Spleen (tissue), 11 donors: ENCODE results near the gene PXDN. TPM values are rescaled to one million over a fixed set of nuclear protein-coding genes. Genes with fewer than 3 reads are reported as not detected.

Source experiments
- DNase-seq: peaks from one replicate; pipeline ENCODE4 v3.0.0-alpha.2; 2020
- H3K27ac ChIP-seq, 8 donors: fragments of 200-600 bp; sonication (generic) in 7 of 8; 1 replicate in 4 of 8; 2 replicates in 4 of 8; pipeline versions ENCODE4 v1.5.0 to v1.8.0; 2016 to 2021; ENCODE audit warnings: inconsistent platforms in 4 of 8, mild to moderate bottlenecking in 4 of 8, moderate library complexity in 1 of 8
- H3K27me3 ChIP-seq, 7 donors: fragments of 200-600 bp; sonication (generic) in 6 of 7; replicated peaks in 1 of 7; 1 replicate in 4 of 7; 2 replicates in 3 of 7; pipeline versions ENCODE4 v1.5.0 to v1.8.0; 2016 to 2021; ENCODE audit warnings: inconsistent platforms in 3 of 7, mild to moderate bottlenecking in 1 of 7
- H3K36me3 ChIP-seq, 6 donors: fragments of 200-600 bp; sonication (generic) in 5 of 6; 1 replicate in 4 of 6; 2 replicates in 2 of 6; pipeline versions ENCODE4 v1.5.0 to v1.8.0; 2016 to 2021; ENCODE audit warnings: inconsistent platforms in 2 of 6
- H3K4me1 ChIP-seq, 6 donors: fragments of 200-600 bp; sonication (generic) in 5 of 6; 1 replicate in 3 of 6; 2 replicates in 3 of 6; pipeline versions ENCODE4 v1.5.0 to v1.8.0; 2016 to 2021; ENCODE audit warnings: inconsistent platforms in 3 of 6
- H3K4me3 ChIP-seq, 8 donors: fragments of 200-600 bp; sonication (generic) in 7 of 8; 1 replicate in 4 of 8; 2 replicates in 4 of 8; pipeline versions ENCODE4 v1.5.0 to v1.8.0; 2016 to 2021; ENCODE audit warnings: inconsistent platforms in 4 of 8, mild to moderate bottlenecking in 4 of 8, moderate library complexity in 2 of 8
- H3K9me3 ChIP-seq, 8 donors: fragments of 200-600 bp; sonication (generic) in 7 of 8; 1 replicate in 4 of 8; 2 replicates in 4 of 8; pipeline versions ENCODE4 v1.5.0 to v1.8.0; 2016 to 2021; ENCODE audit warnings: inconsistent platforms in 4 of 8
- POLR2A ChIP-seq, 3 donors: fragments of 450-650 bp; IDR thresholded peaks; one replicate each; pipeline ENCODE4 v1.5.1; 2017; ENCODE audit warnings: antibody characterized with exemption in 3 of 3, mild to moderate bottlenecking in 1 of 3
- POLR2AphosphoS5 ChIP-seq, 3 donors: sonication (generic); formaldehyde crosslinking; IDR thresholded peaks; one replicate each; pipeline ENCODE4 v1.5.1; 2017; ENCODE audit warnings: antibody characterized with exemption in 3 of 3
- WGBS, 5 donors: extraction: QIAGEN DNeasy Blood & Tissue Kit in 3 of 5; methylation state at CpG; one replicate each; pipeline versions ENCODE4 v1.1.5 to v1.1.7; 2013 to 2018; 5-methylcytosine and 5-hydroxymethylcytosine counted together
- intact Hi-C: fragments of 100-400 bp; cut with DNase I; formaldehyde crosslinking; loops from one replicate; pipeline ENCODE4 v1.15.0; 2023; ENCODE audit warnings: low total_unique reads
- polyA plus RNA-seq, 3 donors: library from polyadenylated mRNA; stranded (reverse); fragments of 200-250 nt; gene quantifications; one replicate each; pipeline ENCODE4 v1.2.1, GENCODE V29; 2013
- total RNA-seq, 7 donors: library from RNA; depleted of rRNA in 3 of 7; stranded (reverse); fragments of >200 nt in 3 of 7; fragmentation: NEBNext Ultra II Directional in 4 of 7; extraction: Animal tissue kit (Norgen Biotek cat#: 25700) in 4 of 7; gene quantifications; one replicate each; pipeline versions ENCODE4 v1.1.0 to v1.2.1, GENCODE V29; 2016 to 2021
- TF ChIP-seq, protein P1 (sequence below), 11 experiments: fragments of 200-600 bp in 7 of 11; fragments of 450-650 bp in 4 of 11; sonication (generic) in 4 of 11; IDR thresholded peaks in 8 of 11; conservative IDR thresholded peaks in 3 of 11; 1 replicate in 7 of 11; 2 replicates in 4 of 11; pipeline versions ENCODE4 v1.4.0 to v1.8.0; 2016 to 2021; ENCODE audit warnings: antibody characterized with exemption in 11 of 11, inconsistent platforms in 4 of 11, mild to moderate bottlenecking in 1 of 11
- donor health status: healthy with polysubstance abuse.
- donor health status: DM: no; HTN: no; CAD: no; lungs with moderate emphysema.
- donor health status: DM: no; HTN: no; CAD: no.
- donor health status: Bipolar disorder and iron deficiency.
- donor health status: healthy.
- donor health status: DM: no; HTN: no; CAD: no.
- donor health status: DM: yes; HTN: yes; CAD: no.

The PXDN gene
- total and polyA plus RNA-seq, 10 donors, result 1.9 to 49.3 (median 30.8) TPM

GRCh38 chr2:1692342-1692741 lies 52.0 kb downstream of the PXDN start:
- peaks cover 0 to 9% (median 0%) of the 10 kb centered on the region in 6 donors for H3K36me3 ChIP-seq
- intact Hi-C loops, result no loop called here
- 74 to 93% (median 86%) methylated on average over 9 to 11 of the region's 11 CpGs for WGBS, 5 donors
- no peak overlapping the region for H3K4me3 ChIP-seq
- no peaks in the 10 kb centered on the region for H3K4me1 ChIP-seq
- no peak for DNase-seq
- no peak overlapping the region for H3K27ac ChIP-seq
- H3K27me3 ChIP-seq, result no peaks in the 10 kb centered on the region
- TF ChIP-seq POLR2A (IDR thresholded peaks at IDR 0.05) (no peak), POLR2AphosphoS5 (IDR thresholded peaks at IDR 0.05) (no peak)
- TF ChIP-seq, protein P1, sequence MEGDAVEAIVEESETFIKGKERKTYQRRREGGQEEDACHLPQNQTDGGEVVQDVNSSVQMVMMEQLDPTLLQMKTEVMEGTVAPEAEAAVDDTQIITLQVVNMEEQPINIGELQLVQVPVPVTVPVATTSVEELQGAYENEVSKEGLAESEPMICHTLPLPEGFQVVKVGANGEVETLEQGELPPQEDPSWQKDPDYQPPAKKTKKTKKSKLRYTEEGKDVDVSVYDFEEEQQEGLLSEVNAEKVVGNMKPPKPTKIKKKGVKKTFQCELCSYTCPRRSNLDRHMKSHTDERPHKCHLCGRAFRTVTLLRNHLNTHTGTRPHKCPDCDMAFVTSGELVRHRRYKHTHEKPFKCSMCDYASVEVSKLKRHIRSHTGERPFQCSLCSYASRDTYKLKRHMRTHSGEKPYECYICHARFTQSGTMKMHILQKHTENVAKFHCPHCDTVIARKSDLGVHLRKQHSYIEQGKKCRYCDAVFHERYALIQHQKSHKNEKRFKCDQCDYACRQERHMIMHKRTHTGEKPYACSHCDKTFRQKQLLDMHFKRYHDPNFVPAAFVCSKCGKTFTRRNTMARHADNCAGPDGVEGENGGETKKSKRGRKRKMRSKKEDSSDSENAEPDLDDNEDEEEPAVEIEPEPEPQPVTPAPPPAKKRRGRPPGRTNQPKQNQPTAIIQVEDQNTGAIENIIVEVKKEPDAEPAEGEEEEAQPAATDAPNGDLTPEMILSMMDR (IDR thresholded peaks at IDR 0.05 in 8 of 11, conservative IDR thresholded peaks at IDR 0.05 in 3 of 11), result no peak
- peaks cover 0 to 13% (median 7%) of the 10 kb centered on the region in 8 donors for H3K9me3 ChIP-seq

DNA sequence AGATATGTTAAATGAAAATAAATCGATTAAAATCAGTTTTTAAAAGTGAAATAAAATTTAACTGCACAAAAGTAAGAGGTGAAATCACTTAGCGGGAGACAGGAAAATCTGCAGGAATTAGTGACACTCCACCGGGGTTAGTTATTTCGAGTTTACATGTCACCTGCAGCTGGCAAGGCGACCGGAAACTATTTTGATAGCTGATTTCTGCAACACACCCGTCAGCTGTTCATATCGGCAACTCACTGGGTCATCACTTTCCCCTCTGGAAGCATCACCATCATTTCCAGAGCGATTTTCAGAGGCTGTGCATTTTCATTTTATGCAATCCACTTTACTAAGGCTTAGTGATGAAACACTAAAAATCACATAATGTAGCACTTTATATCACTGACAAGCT lies 52.9 kb downstream of the PXDN start:
- H3K4me3 ChIP-seq, result no peak overlapping the region
- H3K27me3 ChIP-seq, result no peaks in the 10 kb centered on the region
- intact Hi-C loops, result no loop called here
- H3K9me3 ChIP-seq, result peaks cover 0 to 5% (median 2%) of the 10 kb centered on the region in 8 donors
- no peak for DNase-seq
- no peak overlapping the region for H3K27ac ChIP-seq
- WGBS, 5 donors, result 77 to 91% (median 86%) methylated on average over 9 of the region's 9 CpGs
- no peaks in the 10 kb centered on the region for H3K4me1 ChIP-seq
- TF ChIP-seq, protein P1 (IDR thresholded peaks at IDR 0.05 in 8 of 11, conservative IDR thresholded peaks at IDR 0.05 in 3 of 11), result no peak
- TF ChIP-seq POLR2A (IDR thresholded peaks at IDR 0.05) (no peak), POLR2AphosphoS5 (IDR thresholded peaks at IDR 0.05) (no peak)
- H3K36me3 ChIP-seq, result peaks cover 0 to 9% (median 0%) of the 10 kb centered on the region in 6 donors

- WGBS, 5 donors, result 85 to 96% (median 89%) methylated on average over 10 of the region's 10 CpGs
- Histone ChIP-seq H3K9me3 (no peaks in the 10 kb centered on the region), H3K27ac (no peak overlapping the region), H3K4me1 (no peaks in the 10 kb centered on the region), H3K27me3 (no peaks in the 10 kb centered on the region), H3K4me3 (no peak overlapping the region), H3K36me3 (peaks cover 0 to 9% (median 0%) of the 10 kb centered on the region in 6 donors)
- DNase-seq, result no peak
- intact Hi-C loops, result no loop called here
- TF ChIP-seq POLR2A (IDR thresholded peaks at IDR 0.05), result no peak
- no peak for TF ChIP-seq POLR2AphosphoS5 (IDR thresholded peaks at IDR 0.05)
- TF ChIP-seq, protein P1 (IDR thresholded peaks at IDR 0.05 in 8 of 11, conservative IDR thresholded peaks at IDR 0.05 in 3 of 11), result no peak
Observed at GRCh38 chr2:1690056-1690775, 54.1 kb downstream of the PXDN start.

GRCh38 chr2:1688859-1689258 lies 55.5 kb downstream of the PXDN start:
- no peak for DNase-seq
- Histone ChIP-seq H3K4me1 (no peaks in the 10 kb centered on the region), H3K27ac (no peak overlapping the region), H3K27me3 (no peaks in the 10 kb centered on the region), H3K4me3 (no peak overlapping the region), H3K9me3 (no peaks in the 10 kb centered on the region), H3K36me3 (peaks cover 0 to 9% (median 0%) of the 10 kb centered on the region in 6 donors)
- WGBS, 5 donors, result 91 to 95% (median 94%) methylated on average over 10 of the region's 10 CpGs
- intact Hi-C loops, result no loop called here
- TF ChIP-seq POLR2A (IDR thresholded peaks at IDR 0.05), result no peak
- TF ChIP-seq, protein P1 (IDR thresholded peaks at IDR 0.05 in 8 of 11, conservative IDR thresholded peaks at IDR 0.05 in 3 of 11), result no peak
- no peak for TF ChIP-seq POLR2AphosphoS5 (IDR thresholded peaks at IDR 0.05)
